Nephron (organoid): ENCODE data around the gene INS.

Experiments
- H3K27ac Mint-ChIP-seq, 3 experiments: 2 replicates each; pipeline ENCODE4 v1.8.0; 2020; ENCODE audit warnings: mixed read lengths in 3 of 3, mild to moderate bottlenecking in 2 of 3, moderate library complexity in 1 of 3
- H3K27me3 Mint-ChIP-seq: 2 replicates; pipeline ENCODE4 v1.8.0; 2021; ENCODE audit warnings: low read depth, mild to moderate bottlenecking, moderate library complexity, mixed read lengths
- H3K36me3 Mint-ChIP-seq: 2 replicates; pipeline ENCODE4 v1.8.0; 2020; ENCODE audit warnings: low read depth, mixed read lengths
- H3K4me1 Mint-ChIP-seq: 2 replicates; pipeline ENCODE4 v1.8.0; 2020; ENCODE audit warnings: mixed read lengths
- H3K4me3 Mint-ChIP-seq, 3 experiments: 2 replicates each; pipeline ENCODE4 v1.8.0; 2020; ENCODE audit warnings: mild to moderate bottlenecking in 3 of 3, mixed read lengths in 3 of 3, moderate library complexity in 2 of 3
- H3K9me3 Mint-ChIP-seq: 2 replicates; pipeline ENCODE4 v1.8.0; 2020; ENCODE audit warnings: mixed read lengths
- CTCF ChIP-seq, 3 experiments: fragments of 200-600 bp; sonication (generic); IDR thresholded peaks; one replicate each; pipeline ENCODE4 v1.5.0; 2021; ENCODE audit warnings: antibody characterized with exemption in 3 of 3; ENCODE audit not compliant: unreplicated experiment in 3 of 3

Gene INS

GRCh38 chr11:2149460-2149859 lies 11.5 kb downstream of the INS start:
- Mint-ChIP-seq H3K4me3 (peak overlapping the region in 2 of 3 experiments; percentile 57 to 89), H3K36me3 (no peaks in the 10 kb centered on the region), H3K27me3 (peaks cover 54% of the 10 kb centered on the region), H3K9me3 (no peaks in the 10 kb centered on the region), H3K27ac (peak overlapping the region; percentile 59 to 73 (median 73)), H3K4me1 (peaks cover 52% of the 10 kb centered on the region)
- TF ChIP-seq CTCF (IDR thresholded peaks at IDR 0.05; ENCODE audit: unreplicated experiment in 3 of 3): no peak

GRCh38 chr11:2148595-2148994 lies 12.4 kb downstream of the INS start:
- no peaks in the 10 kb centered on the region for H3K9me3 Mint-ChIP-seq
- peak overlapping the region; percentile 2 to 89 (median 64) for H3K4me3 Mint-ChIP-seq
- peak overlapping the region; percentile 54 to 73 (median 58) for H3K27ac Mint-ChIP-seq
- no peaks in the 10 kb centered on the region for H3K36me3 Mint-ChIP-seq
- no peak for TF ChIP-seq CTCF (IDR thresholded peaks at IDR 0.05; ENCODE audit: unreplicated experiment in 3 of 3)
- H3K4me1 Mint-ChIP-seq: peaks cover 52% of the 10 kb centered on the region
- H3K27me3 Mint-ChIP-seq: peaks cover 63% of the 10 kb centered on the region

GRCh38 chr11:2147391-2147790 lies 13.6 kb downstream of the INS start:
- no peak for TF ChIP-seq CTCF (IDR thresholded peaks at IDR 0.05; ENCODE audit: unreplicated experiment in 3 of 3)
- Mint-ChIP-seq H3K4me3 (peak overlapping the region in 2 of 3 experiments; percentile 86 to 89), H3K36me3 (peaks cover 2% of the 10 kb centered on the region), H3K27ac (peak overlapping the region in 1 of 3 experiments; percentile 24), H3K9me3 (no peaks in the 10 kb centered on the region), H3K27me3 (peaks cover 75% of the 10 kb centered on the region), H3K4me1 (peaks cover 59% of the 10 kb centered on the region)

- Mint-ChIP-seq H3K27ac (peak overlapping the region; percentile 75 to 89 (median 78)), H3K36me3 (peaks cover 4% of the 10 kb centered on the region), H3K4me3 (peak overlapping the region; percentile 78 to 89 (median 86)), H3K9me3 (no peaks in the 10 kb centered on the region), H3K4me1 (peaks cover 51% of the 10 kb centered on the region), H3K27me3 (peaks cover 84% of the 10 kb centered on the region)
- TF ChIP-seq CTCF (IDR thresholded peaks at IDR 0.05; ENCODE audit: unreplicated experiment in 3 of 3): no peak
Measured at GRCh38 chr11:2146051-2146450, 15.0 kb downstream of the INS start.

- TF ChIP-seq CTCF (IDR thresholded peaks at IDR 0.05; ENCODE audit: unreplicated experiment in 3 of 3): no peak
- H3K36me3 Mint-ChIP-seq: peaks cover 4% of the 10 kb centered on the region
- H3K27me3 Mint-ChIP-seq: peaks cover 92% of the 10 kb centered on the region
- no peaks in the 10 kb centered on the region for H3K9me3 Mint-ChIP-seq
- H3K4me1 Mint-ChIP-seq: peaks cover 37% of the 10 kb centered on the region
- H3K27ac Mint-ChIP-seq: peak overlapping the region; percentile 75 to 99 (median 85)
- peak overlapping the region; percentile 78 to 89 (median 80) for H3K4me3 Mint-ChIP-seq
Measured at GRCh38 chr11:2144544-2145248, 16.3 kb downstream of the INS start.
